K562 (cell line): ENCODE data around the gene GLRX5.

ENCODE experiments used
- ATF7 ChIP-seq: fragments of 450-650 bp; IDR thresholded peaks from 2 replicates; pipeline ENCODE4 v1.7.1; 2014; ENCODE audit warnings: mild to moderate bottlenecking, moderate library complexity
- BCL6 ChIP-seq: fragments of 250-450 bp; sonication (Bioruptor Pico); IDR thresholded peaks from 2 replicates; pipeline ENCODE4 v1.4.0; 2020
- CBFA2T2 ChIP-seq: fragments of 450-650 bp; conservative IDR thresholded peaks from 2 replicates; pipeline ENCODE4 v1.6.1; 2017; ENCODE audit warnings: mild to moderate bottlenecking
- CTCF ChIP-seq, 3 experiments: IDR thresholded peaks in 2 of 3; conservative IDR thresholded peaks in 1 of 3; 2 replicates each; pipeline ENCODE4 v1.5.1; 2011 to 2012; ENCODE audit warnings: low read length in 3 of 3, mild to moderate bottlenecking in 3 of 3, control low read depth in 2 of 3, improper control_type of control experiment in 1 of 3, inconsistent platforms in 1 of 3, low read depth in 1 of 3, mixed read lengths in 1 of 3, moderate library complexity in 1 of 3; ENCODE audit not compliant: insufficient read depth in 2 of 3
- HBP1 ChIP-seq: fragments of 450-650 bp; formaldehyde crosslinking; IDR thresholded peaks from 2 replicates; pipeline ENCODE4 v1.4.0; 2022; ENCODE audit warnings: missing genetic modification characterization
- JUND ChIP-seq, 2 experiments: IDR thresholded peaks; 2 replicates in 1 of 2; 3 replicates in 1 of 2; pipeline ENCODE4 v1.6.1; 2011; ENCODE audit warnings: borderline replicate concordance in 2 of 2, low read depth in 2 of 2, low read length in 2 of 2, improper control_type of control experiment in 1 of 2, missing biosample characterization in 1 of 2, missing genetic modification characterization in 1 of 2, missing genetic modification reagents in 1 of 2
- PURB ChIP-seq: sonication (generic); formaldehyde crosslinking; IDR thresholded peaks from 2 replicates; pipeline ENCODE4 v1.9.0; 2021; ENCODE audit warnings: low read depth, mild to moderate bottlenecking, missing genetic modification reagents
- RAD21 ChIP-seq, 2 experiments: fragments of 250-450 bp in 1 of 2; fragments of 450-650 bp in 1 of 2; sonication (Bioruptor Pico) in 1 of 2; formaldehyde crosslinking in 1 of 2; IDR thresholded peaks in 1 of 2; conservative IDR thresholded peaks in 1 of 2; 2 replicates each; pipeline versions ENCODE4 v1.4.0 to v1.8.0; 2020 to 2022; ENCODE audit warnings: mild to moderate bottlenecking in 2 of 2, moderate library complexity in 1 of 2
- TBP ChIP-seq: optimal IDR thresholded peaks from 2 replicates; pipeline ENCODE3; 2011; ENCODE audit warnings: low read depth, low read length, improper control_type of control experiment
- ZNF143 ChIP-seq: sonication (generic); formaldehyde crosslinking; IDR thresholded peaks from 2 replicates; pipeline ENCODE4 v1.9.0; 2022; ENCODE audit warnings: mild to moderate bottlenecking, missing genetic modification reagents
- ZNF512 ChIP-seq: IDR thresholded peaks from 2 replicates; pipeline ENCODE4 v1.6.1; 2016; ENCODE audit warnings: missing genetic modification characterization, missing compliant biosample characterization

GRCh38 chr14:95494456-95494855, 40.4 kb upstream of the GLRX5 start:
- TF ChIP-seq HBP1 (CRISPR knock-in tag) (no peak), JUND (IDR thresholded peaks at IDR 0.05; ENCODE audit: borderline replicate concordance, low read depth, low read length) (no peak), JUND (tag; IDR thresholded peaks at IDR 0.05; ENCODE audit: borderline replicate concordance, low read depth, low read length) (no peak), CBFA2T2 (no peak), TBP (no peak), RAD21 (CRISPR knock-in tag; conservative IDR thresholded peaks at IDR 0.05 in 1 of 2, IDR thresholded peaks at IDR 0.05 in 1 of 2) (no peak), BCL6 (CRISPR knock-in tag) (no peak), ZNF143 (CRISPR knock-in tag) (no peak), ATF7 (no peak), PURB (CRISPR knock-in tag) (no peak), ZNF512 (tag) (no peak), CTCF (IDR thresholded peaks at IDR 0.05 in 2 of 3, conservative IDR thresholded peaks at IDR 0.05 in 1 of 3; ENCODE audit: insufficient read depth in 2 of 3, low read depth in 1 of 3, low read length in 3 of 3) (no peak)
